Stimulated activated CD8-positive, alpha-beta memory T cell treated with anti-CD3 and anti-CD28 coated beads, Interleukin-15, amount 100 ng/mL, for 24 hours (primary cell): Measurements from ENCODE around the gene CAP1.

ENCODE experiments used
- DNase-seq: peaks from one replicate; pipeline ENCODE4 v3.0.0-alpha.2; 2020; ENCODE audit warnings: low read depth

The CAP1 gene

DNA sequence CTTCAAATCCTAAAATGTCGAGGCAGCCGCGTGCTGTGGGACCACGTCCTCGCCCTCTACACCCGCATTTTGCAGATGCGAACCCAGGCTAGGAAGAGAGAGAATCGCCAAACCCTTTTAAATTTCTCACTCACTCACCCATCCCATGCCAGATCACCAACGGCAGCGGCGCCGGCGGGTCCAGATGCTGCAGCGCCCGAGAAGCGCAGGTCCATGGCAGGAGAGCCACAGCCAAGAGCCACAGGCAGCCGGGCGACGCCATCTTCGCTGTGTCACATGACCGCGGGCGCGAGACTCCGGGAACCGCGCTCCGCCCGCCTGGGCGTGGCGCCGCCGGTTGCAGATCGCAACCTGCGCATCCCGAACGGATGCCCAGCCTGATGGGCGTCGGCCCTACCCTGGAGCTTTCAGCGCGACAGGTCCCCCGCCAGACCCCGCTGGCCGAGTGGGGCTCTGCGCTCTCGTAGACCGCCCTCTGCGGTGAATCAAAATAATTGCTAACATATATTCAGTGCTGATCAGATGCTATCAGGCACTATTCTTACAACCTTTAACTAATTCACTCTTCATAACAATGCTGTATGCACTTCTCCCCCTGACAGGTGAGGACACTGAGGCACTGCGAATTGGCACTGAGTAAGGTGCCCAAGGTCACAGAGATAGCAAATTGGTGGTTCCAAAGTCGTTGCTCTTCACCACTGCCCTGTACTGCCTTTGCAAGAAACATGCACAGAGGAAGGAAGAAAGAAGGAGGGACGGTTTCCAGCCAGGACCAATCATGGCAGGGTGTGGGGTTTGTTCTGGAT lies 56.7 kb downstream of the CAP1 start, which contains the start of gene PPT1:
Gene PPT1, minus strand, starts transcription at position 276 of the 806 bp plus-strand sequence. Its CDS starts 14 bp downstream, at position 262.
- DNase-seq: peak; percentile 44

DNA sequence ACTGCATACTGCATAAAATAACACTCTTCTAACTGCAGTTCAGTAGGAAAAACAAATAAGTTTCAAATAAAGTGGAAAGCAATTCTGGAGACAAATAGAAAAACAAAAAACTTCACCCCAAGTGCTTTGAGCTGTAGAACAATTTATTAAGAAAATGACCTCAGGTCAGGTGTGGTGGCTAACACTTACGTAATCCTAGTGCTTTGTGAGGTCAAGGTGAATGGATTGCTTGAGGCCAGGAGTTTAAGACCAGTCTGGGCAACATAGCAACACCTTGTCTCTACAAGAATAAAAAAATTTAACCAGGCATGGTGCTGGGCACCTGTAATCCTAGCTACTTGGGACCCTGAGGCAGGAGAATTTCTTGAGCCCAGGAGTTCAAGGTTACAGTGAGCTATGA lies 61.5 kb downstream of the CAP1 start:
- no peak for DNase-seq

DNA sequence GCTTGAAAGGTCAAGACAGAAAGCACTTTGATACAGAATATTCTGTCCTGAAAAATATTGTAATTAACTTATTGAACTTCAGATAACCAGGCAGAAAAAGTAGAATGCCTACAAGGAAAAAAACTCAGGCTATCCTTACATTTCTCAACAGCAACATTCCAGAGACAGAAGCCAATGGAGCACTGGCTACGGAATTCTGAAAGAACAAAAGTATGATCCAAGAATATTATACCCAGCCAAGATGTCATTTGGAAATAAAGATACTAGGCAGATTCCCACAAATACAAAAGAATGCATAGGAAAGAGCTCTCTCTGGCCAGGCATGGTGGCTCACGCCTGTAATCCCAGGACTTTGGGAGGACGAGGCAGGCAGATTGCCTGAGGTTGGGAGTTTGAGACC lies 62.4 kb downstream of the CAP1 start:
- no peak for DNase-seq

- no peak for DNase-seq
These were observed 64.5 kb downstream of the CAP1 start for GRCh38 chr1:40105028-40105427.

GRCh38 chr1:40107290-40107959 lies 66.9 kb downstream of the CAP1 start:
- DNase-seq: no peak

DNA sequence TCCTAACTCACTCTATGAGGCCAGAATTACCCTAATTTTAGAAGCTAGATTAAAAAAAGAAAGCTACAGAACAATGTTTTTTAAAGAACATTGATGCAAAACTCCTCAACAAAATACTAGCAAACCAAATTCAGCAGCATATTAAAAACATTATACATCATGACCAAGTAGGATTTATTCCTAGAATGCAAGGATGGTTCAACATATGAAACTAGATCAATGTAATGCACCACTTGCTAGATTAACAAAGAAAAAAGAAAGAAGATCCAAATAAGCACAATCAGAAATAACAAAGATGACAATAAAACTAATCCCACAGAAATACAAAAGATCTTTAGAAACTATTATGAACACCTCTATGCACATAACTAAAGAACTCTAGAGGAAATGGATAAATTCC lies 69.9 kb downstream of the CAP1 start:
- DNase-seq: no peak

- DNase-seq: no peak
These were observed 73.9 kb downstream of the CAP1 start for GRCh38 chr1:40114400-40114799.

- no peak for DNase-seq
These were observed 79.6 kb downstream of the CAP1 start for GRCh38 chr1:40120128-40120527.
